ENCODE measurements around the gene PALLD.
A peak's percentile ranks its signal among the peaks of the same experiment; 100 is the strongest.
"Not testable (repeated sequence)": the region's sequence is repeated elsewhere in the genome, so short reads cannot be mapped to it uniquely, and the experiment has no call there.

PALLD gene

GRCh38 chr4:168923526-168924194 is 426.8 kb downstream of the PALLD start:
- peak; percentile 78 for DNase-seq

- no peak for DNase-seq
Measured at GRCh38 chr4:168924667-168925066, 427.8 kb downstream of the PALLD start.

- no peak for DNase-seq
Measured at GRCh38 chr4:168925789-168926490, 429.1 kb downstream of the PALLD start.

- DNase-seq, result no peak
Measured at GRCh38 chr4:168928346-168928745, 431.5 kb downstream of the PALLD start.

GRCh38 chr4:168928875-168929274 is 432.0 kb downstream of the PALLD start:
- DNase-seq, result no peak

GRCh38 chr4:168930413-168931196 is 433.8 kb downstream of the PALLD start:
- no peak for DNase-seq

- no peak for DNase-seq
Measured at GRCh38 chr4:168931215-168931650, 434.4 kb downstream of the PALLD start.

- DNase-seq, result no peak
Measured at GRCh38 chr4:168932138-168932537, 435.3 kb downstream of the PALLD start.

- no peak for DNase-seq
Measured at GRCh38 chr4:168933423-168933822, 436.6 kb downstream of the PALLD start.

GRCh38 chr4:168937473-168937872 is 440.6 kb downstream of the PALLD start:
- DNase-seq, result not testable (repeated sequence)

GRCh38 chr4:168942985-168943384 is 446.1 kb downstream of the PALLD start:
- DNase-seq, result no peak

GRCh38 chr4:168945291-168945690 is 448.4 kb downstream of the PALLD start:
- DNase-seq, result no peak

GRCh38 chr4:168952821-168953246 is 456.0 kb downstream of the PALLD start:
- DNase-seq, result not testable (repeated sequence)

GRCh38 chr4:168955674-168956073 is 458.8 kb downstream of the PALLD start:
- no peak for DNase-seq

GRCh38 chr4:168960716-168961115 is 463.9 kb downstream of the PALLD start:
- DNase-seq, result no peak

- DNase-seq, result no peak
Measured at GRCh38 chr4:168972596-168972995, 475.7 kb downstream of the PALLD start.
